ENCODE measurements around the gene TUBB1.

GRCh38 chr20:59042796-59043631 is 23.8 kb downstream of the TUBB1 start:
- TF ChIP-seq CTCF (IDR thresholded peaks at IDR 0.05) (peak in 2 of 3 experiments; percentile 6 to 21), POLR2A (IDR thresholded peaks at IDR 0.05; ENCODE audit: low read depth) (no peak)
